Stimulated activated CD8-positive, alpha-beta memory T cell treated with anti-CD3 and anti-CD28 coated beads, Interleukin-4, amount 100 ng/mL, for 4 hours (primary cell): ENCODE measurements around the gene TMEM59L.

Experiments used
- DNase-seq, 2 donors: peaks; one replicate each; pipeline ENCODE4 v3.0.0-alpha.2; 2020; ENCODE audit warnings: low read depth in 2 of 2, low spot score in 1 of 2

Gene TMEM59L

DNA sequence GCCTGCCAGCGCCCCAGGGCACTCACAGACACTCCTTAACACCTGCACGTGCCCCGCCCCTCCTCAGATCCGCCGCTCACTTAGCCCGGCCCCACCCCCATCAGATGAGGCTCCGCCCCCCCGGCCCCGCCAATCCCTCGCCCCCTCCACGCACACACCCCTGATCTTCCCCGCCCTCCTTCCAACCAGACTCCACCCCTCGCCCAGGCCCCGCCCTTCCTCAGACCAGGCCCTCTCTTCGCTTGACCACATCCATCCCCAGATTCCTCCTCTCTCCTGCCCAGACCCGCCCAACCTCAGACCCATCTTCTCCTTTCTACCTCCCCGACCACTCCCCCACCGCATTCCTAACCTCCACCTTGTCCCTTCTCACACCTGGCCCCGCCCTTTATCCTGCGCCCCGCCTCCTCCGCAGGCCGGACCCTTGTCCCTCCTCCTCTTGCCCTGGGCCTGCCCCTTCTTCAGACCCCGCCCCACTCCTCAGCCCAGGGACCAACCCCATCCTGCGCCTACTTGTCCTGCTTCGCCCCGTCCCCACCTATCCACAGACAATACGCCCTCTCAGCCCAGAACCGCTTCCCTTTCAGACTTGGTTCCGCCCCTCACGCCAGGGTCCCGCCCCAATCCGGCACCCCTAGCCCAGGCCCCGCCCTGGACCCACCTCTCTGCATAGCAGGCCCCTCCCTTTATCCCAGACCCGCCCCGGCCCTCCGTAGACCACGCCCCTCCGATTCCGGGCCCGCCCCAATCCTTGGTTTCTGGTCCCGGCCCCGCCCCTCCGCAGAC, 23.7 kb downstream of the TMEM59L start:
- peak; percentile 96 to 100 for DNase-seq

DNA sequence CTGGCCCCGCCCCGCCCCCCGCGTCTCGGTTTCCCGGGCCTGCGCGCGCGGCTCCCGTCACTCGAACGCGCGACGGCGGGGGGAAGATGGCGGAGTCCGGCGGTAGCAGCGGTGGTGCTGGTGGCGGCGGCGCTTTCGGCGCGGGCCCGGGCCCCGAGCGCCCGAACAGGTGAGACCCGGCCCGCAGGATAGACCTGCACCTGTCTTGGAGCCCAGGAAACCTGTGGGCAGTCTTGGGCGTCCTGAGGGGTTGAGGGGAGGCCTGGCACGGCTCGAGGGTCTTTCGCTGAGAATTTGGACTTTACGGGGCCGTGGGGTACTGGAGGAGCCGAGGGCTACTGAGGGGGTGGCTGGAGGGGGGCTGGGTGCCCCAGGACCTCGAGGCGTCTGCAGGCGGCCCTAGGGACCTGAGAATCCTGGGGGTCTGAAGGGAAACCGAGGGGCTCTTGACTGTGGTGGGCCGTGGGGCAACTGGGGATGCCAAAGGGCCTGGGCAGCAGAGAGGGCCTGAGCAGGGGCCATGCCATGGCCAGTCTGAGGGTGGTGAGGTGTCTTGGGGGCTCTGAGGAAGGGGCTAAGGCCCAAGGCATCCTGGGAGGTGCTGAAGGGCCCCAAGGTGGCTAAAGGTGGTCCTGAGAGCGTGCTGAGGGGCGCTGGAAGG, 24.4 kb downstream of the TMEM59L start, which contains the start of gene KLHL26:
KLHL26 (plus strand) TSS at position 60 of the 661 bp plus-strand sequence; CDS start at position 87, 27 bp downstream.
- no peak for DNase-seq

DNA sequence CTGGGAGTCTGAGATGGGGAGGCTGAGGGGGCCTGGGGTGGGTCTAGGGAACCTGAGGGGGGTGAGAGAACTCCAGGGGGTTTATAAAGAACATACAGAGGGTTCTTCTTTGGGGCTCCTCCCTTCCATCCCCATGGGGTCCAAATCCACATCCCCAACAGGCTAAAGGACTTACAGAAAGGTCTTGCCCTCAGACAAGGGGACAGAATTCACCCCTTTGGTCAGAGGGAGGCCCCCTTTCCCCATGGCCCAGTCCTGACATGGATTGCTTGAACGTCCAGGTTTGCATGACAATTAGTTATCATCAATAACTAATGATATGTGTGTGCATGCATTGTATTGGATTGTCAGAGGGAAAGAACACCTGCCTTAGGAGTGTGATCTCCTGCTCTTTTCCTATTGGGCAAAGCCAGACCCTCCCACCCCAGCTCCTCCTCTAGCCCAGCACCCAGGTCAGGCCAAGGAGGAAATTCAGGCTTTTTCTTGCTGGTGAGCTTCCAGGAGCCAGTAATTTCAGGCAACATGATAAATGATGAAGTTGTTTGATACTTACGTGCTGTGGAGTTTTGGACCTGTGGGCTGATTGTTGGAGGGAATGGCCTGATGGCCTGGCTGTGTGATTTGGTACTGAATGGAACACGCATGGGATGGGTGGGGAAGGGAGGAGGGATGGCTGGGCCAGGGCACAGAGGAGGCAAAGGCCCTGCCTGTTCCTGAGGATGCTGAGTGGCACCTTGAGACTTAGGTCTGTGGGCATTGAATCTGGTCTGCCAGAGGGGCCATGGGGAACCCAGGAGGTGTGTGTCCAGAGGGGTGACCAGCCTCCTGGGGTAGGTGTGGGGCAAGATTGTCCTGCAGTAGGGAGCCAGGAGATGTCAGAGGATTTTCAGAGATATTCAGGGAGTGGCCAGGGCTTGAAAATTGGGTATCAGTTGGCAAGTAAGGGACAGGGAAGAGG, 25.3 kb downstream of the TMEM59L start:
- no peak for DNase-seq

DNA sequence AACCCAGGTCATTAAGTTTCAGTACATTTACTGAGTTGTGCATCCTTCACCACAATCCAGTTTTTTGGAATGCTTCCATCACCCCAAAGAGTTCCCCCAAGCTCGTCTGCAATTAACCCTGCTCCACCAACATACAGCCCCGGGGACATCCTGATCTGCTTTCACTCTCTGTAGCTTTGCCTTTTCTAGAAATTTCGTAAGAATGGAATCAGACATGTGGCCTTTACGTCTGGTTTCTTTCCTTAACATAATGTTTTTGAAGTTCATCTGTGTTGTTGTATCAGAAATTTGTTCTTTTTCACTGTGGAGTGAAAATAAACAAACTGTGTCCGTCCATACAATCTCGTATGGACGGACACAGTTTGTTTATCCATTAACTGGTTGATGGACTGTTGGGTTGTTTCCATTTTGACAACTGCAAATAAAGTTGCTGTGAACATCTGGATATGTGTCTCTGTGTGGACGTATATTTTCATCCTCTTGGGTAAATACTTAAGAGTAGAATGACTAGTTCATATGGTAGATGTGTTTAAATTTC, 27.1 kb downstream of the TMEM59L start:
- no peak for DNase-seq

DNA sequence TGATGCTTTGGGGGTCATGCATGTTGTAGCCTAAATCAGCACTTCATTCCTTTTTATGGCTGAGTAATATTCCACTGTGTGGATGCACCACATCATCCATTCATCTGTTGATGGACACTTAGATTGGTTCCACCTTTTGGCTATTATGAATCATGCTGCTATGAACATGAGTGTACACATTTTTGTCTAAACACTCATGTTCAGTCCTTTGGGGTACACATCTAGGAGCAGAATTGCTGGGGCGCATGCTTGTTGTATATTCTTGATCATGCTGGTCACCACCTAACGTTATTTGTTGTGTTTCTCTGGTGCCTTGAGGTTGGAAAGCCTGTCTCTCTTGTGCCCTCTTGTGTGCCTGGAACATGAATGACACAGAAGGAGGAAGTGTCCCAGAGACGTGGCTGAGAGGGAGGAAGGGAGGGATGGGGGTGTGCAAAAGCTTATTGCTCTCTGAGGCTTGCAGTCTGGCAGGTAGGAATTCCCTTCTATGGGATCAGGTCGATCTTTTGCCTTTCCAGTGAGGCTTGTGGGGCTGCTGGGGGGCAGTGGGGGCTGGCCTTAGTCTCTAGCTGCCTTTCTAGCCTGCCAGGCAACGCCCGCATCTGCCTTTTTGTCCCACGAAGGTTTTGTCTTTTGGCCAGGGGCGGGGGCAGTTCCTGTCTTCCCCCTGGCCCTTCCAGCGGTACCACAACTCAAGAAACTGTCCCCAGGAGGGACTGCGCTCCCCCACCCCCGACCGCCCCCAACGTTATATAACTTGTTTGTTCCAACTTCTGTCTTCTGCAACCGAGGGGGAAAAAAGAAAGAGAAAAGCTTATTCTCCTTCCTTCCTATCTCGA, 31.7 kb downstream of the TMEM59L start:
- no peak for DNase-seq

DNA sequence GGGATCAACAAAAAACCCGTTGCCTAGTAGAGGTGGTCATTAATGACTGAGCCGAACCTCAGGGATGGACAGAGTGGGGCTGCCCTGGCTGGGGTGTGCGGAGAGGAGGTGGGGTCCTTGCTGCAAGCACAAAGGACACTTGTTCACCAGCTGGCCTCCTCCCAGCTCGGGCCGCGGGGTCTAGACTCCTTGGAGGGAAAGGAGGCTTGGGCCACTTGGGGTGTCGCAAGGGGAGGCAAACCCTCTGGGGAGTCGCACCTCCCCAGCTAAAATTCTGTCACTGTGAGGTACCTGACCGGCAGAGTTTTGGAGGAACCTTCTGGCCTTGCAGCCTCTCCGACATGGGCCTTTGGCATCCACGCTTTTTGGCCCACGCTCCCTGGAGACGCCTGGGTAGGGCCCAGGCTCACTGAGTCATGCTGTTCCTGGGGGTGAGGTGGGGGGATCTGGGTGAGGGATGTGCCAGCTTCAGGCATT, 32.4 kb downstream of the TMEM59L start:
- no peak for DNase-seq

DNA sequence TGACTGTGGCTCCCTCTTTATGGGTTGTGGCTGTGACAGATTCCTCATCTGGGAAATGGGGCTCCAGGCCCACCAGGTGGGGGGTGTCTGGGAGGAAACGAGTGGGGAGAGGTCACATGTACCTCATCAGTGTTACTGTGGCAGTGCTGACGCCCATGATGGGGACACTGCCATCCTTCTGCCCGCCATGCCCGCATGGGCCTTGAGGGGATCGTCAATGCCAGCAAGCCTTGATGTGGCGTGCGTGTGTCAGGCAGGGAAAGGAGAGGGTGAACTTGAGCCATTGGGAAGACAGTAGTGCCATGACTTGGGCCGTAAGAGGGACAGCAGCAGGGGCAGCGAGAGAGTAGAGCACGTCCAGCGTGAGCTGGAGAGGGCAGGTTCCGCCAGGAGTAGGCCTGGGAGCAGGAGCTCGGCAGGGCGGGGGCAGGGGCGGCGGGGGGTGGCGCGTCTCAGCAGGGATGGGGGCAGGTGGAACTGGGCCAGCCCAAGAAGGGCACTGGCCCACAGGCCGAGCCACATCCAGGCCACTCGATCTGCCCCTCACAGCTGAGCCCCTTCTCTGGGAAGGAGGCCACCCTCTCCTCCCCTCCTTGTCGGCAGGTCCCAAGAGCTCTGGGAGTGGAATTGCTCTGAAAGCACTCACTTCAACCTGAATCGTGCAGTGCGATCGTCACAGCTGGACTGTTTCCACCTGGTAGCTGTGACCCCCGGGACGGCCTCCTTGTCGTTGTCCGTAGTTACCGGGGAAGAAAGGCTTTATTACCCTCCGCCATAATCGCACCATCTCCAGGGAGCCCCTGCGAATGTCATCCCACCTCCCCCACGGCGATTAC, 34.1 kb downstream of the TMEM59L start:
- DNase-seq, result no peak

DNA sequence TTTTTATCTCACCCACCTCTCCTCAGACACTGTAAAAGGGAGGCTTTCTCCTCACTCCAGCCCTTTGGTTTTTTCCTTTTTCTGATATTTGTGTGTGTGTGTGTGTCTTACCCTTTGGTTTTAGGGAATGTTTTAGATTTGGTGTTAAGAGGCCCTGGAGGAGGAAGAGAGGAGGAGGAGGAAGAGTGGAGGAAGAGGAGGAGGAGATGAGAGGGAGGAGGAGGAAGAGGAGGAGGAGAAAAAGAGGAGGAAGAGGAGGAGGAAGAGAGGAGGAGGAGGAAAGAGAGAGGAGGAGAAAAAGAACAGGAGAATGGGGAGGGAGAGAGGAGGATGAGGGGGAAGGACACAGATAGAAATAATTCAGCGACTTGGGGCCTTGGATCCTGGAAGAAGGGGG, 34.7 kb downstream of the TMEM59L start:
- no peak for DNase-seq

DNA sequence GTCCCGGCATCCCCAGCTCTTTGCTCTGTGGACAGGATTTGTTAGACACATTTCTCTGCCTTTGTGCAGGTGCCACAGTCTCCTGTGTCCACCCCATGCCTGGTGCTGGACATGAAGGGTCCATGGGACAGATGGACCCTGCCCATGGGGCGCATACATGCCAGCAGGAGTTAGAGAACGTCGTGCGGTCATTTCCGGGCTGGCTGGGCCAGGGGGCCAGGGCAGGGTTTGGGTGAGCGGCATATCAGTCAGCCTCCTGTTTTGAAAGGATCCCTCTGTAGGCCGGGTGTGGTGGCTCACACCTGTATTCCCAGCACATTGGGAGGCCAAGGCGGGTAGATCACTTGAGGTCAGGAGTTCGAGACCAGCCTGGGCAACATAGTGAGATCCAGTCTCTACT, 35.1 kb downstream of the TMEM59L start:
- DNase-seq, result no peak

DNA sequence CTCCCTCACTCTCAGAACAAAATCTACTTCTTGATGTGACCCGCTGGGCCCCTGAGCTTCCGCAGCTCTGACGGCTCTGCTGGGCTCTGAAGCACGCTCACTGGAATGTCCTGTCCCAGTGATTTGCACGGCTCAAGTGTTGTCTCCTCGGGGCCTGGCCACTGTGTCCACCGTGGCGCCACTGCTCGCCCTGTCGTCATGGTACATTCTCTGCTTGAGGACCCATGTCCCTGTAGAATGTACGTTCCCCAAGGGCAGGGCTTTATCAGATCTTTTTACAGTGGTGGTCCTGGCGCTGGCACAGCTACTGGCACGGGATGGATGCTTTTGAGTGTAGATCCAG, 36.3 kb downstream of the TMEM59L start:
- DNase-seq, result no peak

DNA sequence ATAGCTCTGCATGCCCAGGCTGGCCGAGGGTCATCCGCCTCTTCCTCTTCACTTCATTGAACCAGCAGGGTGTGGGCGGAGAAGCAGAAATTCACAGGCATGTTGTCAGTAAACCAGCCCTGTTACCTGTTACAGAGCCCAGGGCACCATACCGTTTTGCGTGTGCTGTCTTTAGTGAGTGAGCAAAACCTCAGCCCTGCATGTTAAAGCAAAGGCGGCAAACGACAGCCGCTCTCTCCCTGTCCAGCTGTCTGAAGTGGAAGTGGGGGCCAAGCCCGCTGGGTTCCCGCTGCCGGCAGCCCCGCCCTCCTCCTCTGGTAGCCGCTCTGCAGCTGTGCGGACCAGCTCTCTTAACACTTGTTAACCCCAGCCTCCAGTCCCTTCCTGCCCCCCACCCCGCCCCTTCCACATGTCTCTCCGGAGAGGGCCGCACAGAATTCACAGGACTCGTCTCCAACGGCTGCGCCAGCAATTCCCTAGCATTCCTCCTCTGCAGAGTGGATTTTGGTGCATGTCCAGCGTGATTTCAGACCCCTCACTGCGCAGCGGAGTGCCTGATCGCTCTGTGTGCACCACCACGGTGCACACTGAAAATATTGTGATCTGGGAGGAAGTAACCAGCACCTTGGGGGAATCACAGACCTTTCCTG, 36.8 kb downstream of the TMEM59L start:
- DNase-seq, result no peak

DNA sequence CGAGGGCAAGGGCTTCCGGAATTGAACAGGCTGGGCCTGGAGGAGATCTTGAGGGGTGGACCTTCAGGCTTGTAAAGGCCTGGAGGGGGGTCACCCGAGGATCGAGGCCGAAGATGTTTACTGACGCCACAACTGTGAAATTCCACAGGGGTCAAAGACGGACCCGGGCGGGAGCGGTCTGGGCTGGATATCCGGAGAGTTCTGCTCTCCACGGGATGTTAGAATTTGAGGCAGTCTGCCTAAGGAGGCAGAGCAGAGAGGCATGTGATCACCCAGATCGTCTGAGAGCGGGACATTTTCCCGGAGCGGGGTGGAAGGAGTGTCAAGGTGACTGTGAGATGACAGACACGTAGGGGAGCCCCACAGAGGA, 37.3 kb downstream of the TMEM59L start:
- DNase-seq, result no peak

DNA sequence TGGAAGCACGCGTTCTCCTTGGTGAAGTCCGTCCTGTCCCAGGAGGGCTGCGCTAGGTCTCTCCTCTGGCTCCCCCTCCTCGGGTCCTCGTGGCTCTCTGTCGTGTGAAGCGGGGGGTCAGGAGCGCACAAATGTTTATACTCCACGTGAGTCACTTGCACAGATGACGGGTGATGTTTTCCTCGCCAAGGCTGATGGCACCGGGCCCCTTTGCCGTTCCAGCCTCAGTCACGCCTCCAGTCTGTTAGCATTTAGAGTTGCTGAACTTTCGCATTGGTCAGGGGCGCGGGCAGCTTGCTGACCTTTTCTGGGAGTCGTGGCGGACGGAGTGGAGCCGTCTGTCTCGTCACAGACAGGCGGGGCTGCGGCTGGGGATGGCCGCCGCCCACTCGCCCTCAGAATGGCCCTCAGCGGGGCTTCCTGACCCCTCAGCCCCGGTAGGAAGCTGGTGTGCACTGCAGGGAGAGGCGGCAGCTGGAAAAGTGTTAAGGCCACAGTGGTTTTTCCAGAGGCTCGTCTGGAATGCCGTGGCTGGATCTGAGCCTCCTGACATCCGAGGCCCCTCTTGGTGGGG, 37.9 kb downstream of the TMEM59L start:
- no peak for DNase-seq

DNA sequence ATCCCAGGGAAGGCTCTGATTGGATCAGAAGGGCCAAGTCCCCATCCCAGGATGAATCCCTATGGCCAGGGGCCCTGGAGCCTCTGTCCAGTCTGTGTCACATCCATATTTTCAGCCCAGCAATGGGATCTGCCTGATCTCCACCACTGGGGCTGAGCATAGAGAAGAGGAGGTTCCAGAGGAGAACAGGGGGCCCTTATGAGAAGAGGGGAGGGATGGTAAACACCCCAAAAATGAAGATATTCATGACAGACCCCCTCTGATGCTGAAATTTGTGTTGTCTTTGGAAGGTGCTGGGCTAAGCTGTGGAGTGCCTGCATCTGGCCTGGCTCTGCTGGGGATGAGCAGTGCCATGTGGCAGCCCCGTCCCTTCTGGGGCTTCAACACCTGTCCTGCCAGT, 38.6 kb downstream of the TMEM59L start:
- no peak for DNase-seq

DNA sequence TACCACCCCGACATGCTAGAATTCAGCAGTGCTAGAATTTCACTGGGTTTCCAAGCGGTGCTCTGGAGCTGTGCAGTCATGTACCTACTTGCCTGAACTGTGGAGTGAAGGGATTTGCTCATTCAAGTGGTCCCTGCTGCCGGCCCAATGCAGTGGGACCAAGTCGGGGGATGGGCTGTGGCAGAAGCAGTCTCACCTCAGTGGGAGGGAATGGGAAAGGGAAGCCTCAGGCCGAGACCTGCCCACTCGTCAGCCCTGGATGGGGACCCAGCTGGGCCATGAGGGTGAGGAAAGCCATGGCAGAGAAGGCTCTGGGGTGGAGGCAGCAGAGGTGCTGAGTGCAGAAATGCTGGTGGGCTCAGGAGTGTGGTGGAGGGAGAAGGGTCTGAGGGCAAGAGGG, 39.1 kb downstream of the TMEM59L start:
- DNase-seq, result no peak

DNA sequence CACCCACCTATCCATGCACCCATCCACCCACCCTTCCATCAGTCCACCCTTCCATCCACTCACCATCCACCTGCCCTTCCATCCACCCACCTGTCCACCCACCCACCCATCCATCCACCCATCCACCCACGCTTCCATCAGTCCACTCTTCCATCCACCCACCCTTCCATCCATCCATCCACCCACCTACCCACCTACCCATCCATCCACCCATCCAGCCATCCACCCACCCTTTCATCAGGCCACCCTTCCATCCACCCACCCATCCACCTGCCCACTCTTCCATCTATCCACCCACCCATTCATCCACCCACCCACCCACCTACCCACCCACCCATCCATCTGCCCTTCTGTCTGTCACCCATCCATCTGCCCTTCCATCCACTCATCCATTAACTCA, 41.2 kb downstream of the TMEM59L start:
- no peak for DNase-seq

DNA sequence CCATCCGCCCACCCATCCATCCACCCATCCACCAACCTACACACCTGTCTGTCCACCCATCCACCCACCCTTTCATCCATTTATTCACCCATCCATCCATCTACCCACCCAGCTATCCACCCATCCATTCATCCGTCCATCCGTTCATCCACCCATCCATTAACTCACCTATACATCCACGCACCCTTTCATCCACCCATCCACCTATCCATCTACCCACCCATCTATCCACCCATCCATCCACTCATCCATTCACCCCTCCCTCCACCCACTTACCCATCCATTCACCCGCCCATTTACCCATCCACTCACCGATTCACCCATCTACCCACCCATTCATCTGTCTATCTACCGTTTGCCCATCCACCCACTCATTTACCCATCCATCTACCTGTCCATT, 41.8 kb downstream of the TMEM59L start:
- DNase-seq, result no peak

DNA sequence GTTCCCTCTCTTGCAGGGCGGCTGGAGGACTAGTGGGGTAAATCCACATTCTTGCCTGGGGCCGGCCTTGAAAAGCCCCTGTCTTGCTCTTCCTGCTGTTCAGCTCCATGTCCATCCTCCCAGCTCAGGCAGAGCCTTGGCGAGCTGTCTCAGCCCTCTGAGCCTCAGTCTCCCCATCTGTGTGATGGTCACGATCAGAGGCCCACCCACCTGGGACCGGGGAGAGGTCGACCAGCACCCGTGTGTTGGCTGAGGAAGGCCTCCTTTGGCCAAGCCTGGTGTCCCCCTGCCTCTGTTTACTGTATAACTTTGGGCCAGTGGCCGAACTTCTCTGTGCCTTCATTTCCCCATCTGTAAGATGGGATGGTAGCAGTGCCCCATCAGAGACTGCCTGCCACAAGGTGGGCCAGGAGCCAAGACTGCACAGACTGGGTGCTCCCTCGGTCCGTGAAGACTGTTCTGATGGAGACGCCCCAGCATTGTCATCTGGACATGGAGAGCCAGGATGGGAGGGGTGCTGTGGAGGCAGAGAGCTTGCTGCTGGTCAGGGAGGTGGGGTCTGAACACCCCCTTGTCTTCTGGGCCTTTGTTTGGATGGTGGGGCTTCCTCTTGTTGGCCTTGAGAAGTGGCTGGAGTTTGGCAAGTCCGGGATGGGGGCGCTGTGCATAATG, 42.6 kb downstream of the TMEM59L start:
- no peak for DNase-seq
